GM18858 (cell line): ENCODE results near the gene CRACR2B.

ENCODE experiments used
- ATAC-seq: cut with Tn5 transposase; IDR thresholded peaks from one replicate; pipeline ENCODE4 v1.9.1; 2021; ENCODE audit not compliant: unreplicated experiment

CRACR2B gene

GRCh38 chr11:827897-828192 is at the start of gene CRACR2B:
Gene CRACR2B, plus strand, starts transcription at chr11:827919. Its CDS starts 689 bp downstream, at chr11:828608.
- ATAC-seq, result no peak

GRCh38 chr11:778976-779954 is 48.5 kb upstream of the CRACR2B start:
- no peak for ATAC-seq

DNA sequence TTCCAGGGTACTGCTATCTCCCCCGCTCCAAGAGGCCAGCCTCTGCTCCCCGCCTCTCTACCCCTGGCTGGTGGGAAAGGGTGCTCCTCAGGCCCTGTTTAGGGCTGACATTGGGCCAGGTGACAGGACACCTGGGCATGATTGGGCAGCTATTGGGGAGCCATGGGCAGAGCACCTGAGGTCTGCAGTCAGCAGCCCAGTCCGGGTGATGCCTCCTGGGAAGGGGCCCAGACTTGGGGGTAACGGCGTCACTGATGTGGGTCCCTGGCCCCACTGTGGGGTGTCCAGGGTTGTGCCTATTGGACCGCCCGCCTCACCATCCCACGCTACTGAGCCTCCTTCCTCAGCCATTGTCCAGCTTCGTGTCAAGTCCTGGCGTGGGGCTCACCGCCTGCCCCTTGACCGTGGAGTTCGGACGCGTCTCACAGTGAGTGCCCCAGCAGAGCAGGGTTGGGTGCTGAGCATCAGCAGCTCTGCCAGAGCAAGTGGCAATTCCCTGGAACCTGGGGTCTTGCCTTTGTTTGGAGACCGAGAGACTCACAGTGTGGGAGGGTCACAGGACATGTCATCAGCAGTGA is 47.7 kb upstream of the CRACR2B start:
- ATAC-seq, result no peak

- ATAC-seq, result no peak
These were observed 45.2 kb upstream of the CRACR2B start for GRCh38 chr11:782264-783174.

GRCh38 chr11:783581-784015 is 44.1 kb upstream of the CRACR2B start:
- ATAC-seq, result no peak

GRCh38 chr11:786235-787083 is 41.3 kb upstream of the CRACR2B start:
- ATAC-seq, result no peak

DNA sequence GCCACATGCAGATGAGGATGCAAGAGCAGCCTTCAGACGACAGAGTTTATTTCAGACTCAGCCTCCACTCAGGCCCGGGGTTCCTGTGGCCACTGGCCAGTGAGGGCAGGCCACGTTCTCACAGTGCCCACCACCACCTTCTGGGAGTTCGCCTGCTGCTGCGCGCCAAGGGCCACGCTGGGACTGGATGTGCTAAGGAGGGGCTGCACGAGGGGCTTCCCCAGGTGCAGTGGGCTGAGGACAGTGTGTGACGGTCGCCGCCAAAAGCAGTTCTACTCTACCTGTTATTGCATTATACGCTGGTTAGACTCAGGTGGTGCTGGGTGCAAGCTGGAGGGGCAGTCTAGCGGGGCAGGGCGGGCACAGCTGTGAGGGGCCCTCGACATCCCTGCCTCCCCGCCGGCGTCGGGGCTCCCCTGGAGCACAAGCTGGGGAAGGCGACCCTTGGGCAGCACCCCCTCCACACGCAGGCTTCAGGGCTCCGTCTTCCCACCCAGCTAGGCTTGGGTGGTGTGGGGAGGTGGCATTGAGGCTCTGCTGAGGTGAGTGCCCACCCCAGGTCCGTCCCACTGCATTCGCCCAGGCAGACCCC is 40.5 kb upstream of the CRACR2B start:
- ATAC-seq, result no peak

GRCh38 chr11:788009-788640 is 39.6 kb upstream of the CRACR2B start:
- no peak for ATAC-seq

DNA sequence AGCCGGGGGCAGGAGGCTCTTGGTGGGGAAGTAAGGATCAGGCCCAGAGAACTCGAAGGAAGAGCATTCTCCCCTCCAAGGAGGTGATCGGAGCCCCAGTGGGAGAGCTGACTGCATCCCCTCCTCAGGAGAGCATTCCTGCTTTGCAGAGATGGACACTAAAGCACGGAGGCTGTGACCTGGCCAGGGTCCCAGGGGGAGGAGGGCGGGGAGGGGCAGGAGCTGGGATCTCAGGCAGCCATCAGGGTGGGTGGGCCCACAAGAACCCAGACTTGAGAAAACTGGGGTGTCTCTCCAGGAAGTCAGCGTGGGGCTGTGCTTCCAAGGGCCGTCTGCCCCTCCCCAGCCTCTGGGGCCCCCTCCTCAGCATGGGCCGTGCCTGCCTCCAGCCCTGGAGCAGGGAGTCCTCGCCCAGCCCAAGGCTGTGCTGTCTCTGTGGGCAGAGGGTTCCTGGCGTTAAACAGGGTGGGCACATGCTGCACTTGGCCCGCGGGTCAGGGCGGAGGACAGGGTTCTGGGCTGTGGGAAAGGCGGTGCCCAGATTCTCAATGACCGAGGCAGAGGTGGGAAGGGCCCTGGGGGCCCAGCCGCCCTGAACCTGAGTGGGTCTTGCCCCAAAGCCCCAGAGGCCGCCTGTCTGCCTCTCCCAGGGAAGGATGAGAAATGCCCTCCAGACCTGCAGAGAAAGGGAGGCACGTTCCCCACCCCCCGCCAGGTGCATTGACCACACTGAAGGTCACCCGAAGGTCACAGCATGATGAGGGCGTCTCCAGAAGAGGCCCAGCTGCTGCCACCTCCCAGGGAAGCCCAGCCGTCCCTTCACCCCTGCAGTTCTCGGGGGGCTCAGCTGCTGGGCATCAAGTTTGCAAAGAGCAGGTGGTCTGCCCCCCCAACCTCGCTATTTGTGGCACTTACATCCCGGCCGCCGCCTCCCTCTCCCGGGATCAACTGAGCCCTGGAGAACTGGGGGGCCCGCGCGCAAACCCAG is 38.5 kb upstream of the CRACR2B start:
- no peak for ATAC-seq

GRCh38 chr11:789943-790342 is 37.8 kb upstream of the CRACR2B start, which contains the start of gene CEND1:
Gene CEND1, minus strand, starts transcription at chr11:790090. Its CDS starts 1,514 bp downstream, at chr11:788576.
- ATAC-seq, result no peak

- no peak for ATAC-seq
These were observed 36.8 kb upstream of the CRACR2B start for GRCh38 chr11:790721-791564.

DNA sequence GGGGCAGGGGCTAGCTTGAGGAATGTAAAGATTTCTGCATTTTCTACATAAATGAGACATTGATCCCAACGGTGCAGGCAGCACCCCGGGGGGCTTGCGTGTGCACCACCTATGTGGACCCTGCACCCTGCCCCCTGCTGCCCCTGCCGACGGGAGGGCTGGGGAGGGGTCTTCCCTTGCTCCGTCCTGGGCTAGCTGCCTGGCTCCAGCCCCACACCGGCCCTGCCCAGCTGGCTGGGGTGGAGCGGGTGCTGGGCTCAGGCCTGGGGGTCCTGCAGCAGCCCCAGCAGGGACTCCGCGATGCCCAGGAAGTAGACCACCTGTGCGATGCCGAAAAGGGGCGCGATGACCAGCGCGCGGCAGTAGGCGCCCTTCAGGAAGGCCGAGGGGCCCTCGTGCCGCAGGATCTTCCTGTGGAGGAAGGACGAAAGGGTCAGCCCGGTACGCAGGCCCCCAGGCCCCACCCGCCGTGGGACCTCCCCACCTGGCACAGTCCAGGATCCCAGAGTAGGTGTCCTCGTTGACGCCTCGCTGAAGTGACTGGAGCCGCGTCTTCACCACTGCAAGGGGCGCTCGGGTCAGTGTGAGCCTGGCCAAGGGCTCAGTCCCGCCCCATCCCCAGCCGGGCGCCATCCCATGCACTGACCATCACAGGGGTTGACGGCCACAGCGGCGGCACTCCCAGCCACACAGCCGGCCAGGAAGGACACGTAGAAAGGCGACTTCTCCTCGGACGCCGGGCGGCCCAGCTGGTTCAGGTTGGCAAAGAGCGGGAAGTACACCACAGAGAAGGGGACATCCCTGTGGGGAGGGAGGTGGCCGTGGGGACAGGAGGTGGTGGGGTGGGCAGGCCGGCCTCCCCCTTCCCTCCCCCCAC is 35.8 kb upstream of the CRACR2B start:
- ATAC-seq, result no peak

GRCh38 chr11:792535-792821 is 35.2 kb upstream of the CRACR2B start:
- ATAC-seq, result no peak

DNA sequence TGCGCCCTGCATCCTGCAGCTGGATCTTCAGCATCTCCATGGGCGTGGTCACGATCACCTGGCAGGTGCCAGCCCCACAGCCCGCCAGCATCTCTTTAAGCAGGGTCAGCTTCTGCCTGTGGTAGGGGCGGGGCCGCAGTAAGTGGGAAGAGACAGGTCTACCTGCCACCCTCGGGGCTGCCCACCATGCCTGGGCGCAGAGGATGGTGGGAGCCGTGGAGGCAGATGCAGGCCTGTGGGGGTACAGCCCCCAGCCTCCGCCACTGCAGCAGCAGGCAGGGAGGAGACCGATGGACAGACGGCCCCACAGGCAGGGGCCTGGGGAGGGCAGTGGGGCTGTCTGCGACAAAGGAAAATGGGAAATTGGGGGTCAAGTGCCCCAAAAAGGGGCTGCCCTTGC is 34.8 kb upstream of the CRACR2B start:
- no peak for ATAC-seq

GRCh38 chr11:793556-793955 is 34.2 kb upstream of the CRACR2B start:
- no peak for ATAC-seq

- no peak for ATAC-seq
These were observed 33.5 kb upstream of the CRACR2B start for GRCh38 chr11:794013-794765.
